AG04449 (cell line): ENCODE measurements around the gene MPDZ.

ENCODE experiments used
- CTCF ChIA-PET: fragments of 350-600 bp; formaldehyde crosslinking; extraction: SDS; loops from one replicate; lab custom pipeline; 2021; ENCODE audit warnings: antibody characterized with exemption; lab: Yijun Ruan, JAX
- POLR2A ChIA-PET: fragments of 400-600, 350-600 bp; formaldehyde crosslinking; extraction: SDS; loops from one replicate; lab custom pipeline; 2020; ENCODE audit warnings: antibody characterized with exemption, inconsistent platforms; lab: Yijun Ruan, JAX
- DNase-seq: peaks from one replicate; pipeline ENCODE4 v3.0.0-alpha.2; 2010; ENCODE audit warnings: low read depth, low spot score
- H3K4me3 ChIP-seq: 2 replicates; pipeline ENCODE4 v1.5.1; 2011; ENCODE audit warnings: low read depth, mild to moderate bottlenecking, control low read depth, low read length
- CTCF ChIP-seq: IDR thresholded peaks from one replicate; pipeline ENCODE4 v1.5.1; 2011; ENCODE audit warnings: mild to moderate bottlenecking, moderate library complexity, low read length, control low read depth, inconsistent platforms; ENCODE audit not compliant: insufficient read depth; ENCODE audit errors: missing control alignments

MPDZ gene

GRCh38 chr9:13186774-13187173, 92.7 kb downstream of the MPDZ start:
- no peak overlapping the region for H3K4me3 ChIP-seq
- POLR2A ChIA-PET, result no interaction called here
- TF ChIP-seq CTCF, result no peak
- CTCF ChIA-PET, result no interaction called here
- DNase-seq, result no peak

GRCh38 chr9:13186091-13186490, 93.4 kb downstream of the MPDZ start:
- H3K4me3 ChIP-seq, result no peak overlapping the region
- CTCF ChIA-PET, result no interaction called here
- no peak for DNase-seq
- no peak for TF ChIP-seq CTCF
- POLR2A ChIA-PET, result no interaction called here

GRCh38 chr9:13181652-13182051, 97.8 kb downstream of the MPDZ start:
- no peak for DNase-seq
- no peak for TF ChIP-seq CTCF
- ChIA-PET CTCF (no interaction called here), POLR2A (no interaction called here)
- no peak overlapping the region for H3K4me3 ChIP-seq

GRCh38 chr9:13179257-13179656, 100.2 kb downstream of the MPDZ start:
- ChIA-PET POLR2A (no interaction called here), CTCF (no interaction called here)
- no peak overlapping the region for H3K4me3 ChIP-seq
- no peak for TF ChIP-seq CTCF
- no peak for DNase-seq

GRCh38 chr9:13175732-13176131, 103.8 kb downstream of the MPDZ start:
- ChIA-PET CTCF (no interaction called here), POLR2A (no interaction called here)
- H3K4me3 ChIP-seq, result no peak overlapping the region
- no peak for DNase-seq
- TF ChIP-seq CTCF, result no peak

GRCh38 chr9:13174906-13175639, 104.4 kb downstream of the MPDZ start:
- no peak for TF ChIP-seq CTCF
- CTCF ChIA-PET, result no interaction called here
- no peak overlapping the region for H3K4me3 ChIP-seq
- DNase-seq, result no peak
- POLR2A ChIA-PET, result no interaction called here
